GM12878 (cell line): ENCODE results near the gene IL3. TPM values are rescaled to one million over a fixed set of nuclear protein-coding genes. Genes with fewer than 3 reads are reported as not detected.

Experiments
- ATAC-seq: fragments of 200-7000 bp; cut with Tn5 transposase; 3 replicates; pipeline ENCODE4 v1.9.1; 2020; ENCODE audit warnings: mild to moderate bottlenecking, moderate library complexity
- BruUV-seq: library from RNA; stranded (reverse); fragments of 400-500 nt; replicated peaks from 2 replicates; lab custom pipeline; 2021; lab: Mats Ljungman, UMichigan
- CTCF ChIA-PET: fragments of 300-600 bp; sonication (Branson Sonifier 250); formaldehyde crosslinking; extraction: SDS; loops from one replicate; lab custom pipeline; 2021; ENCODE audit warnings: inconsistent platforms; lab: Yijun Ruan, JAX
- POLR2A ChIA-PET: fragments of 350-600 bp; formaldehyde crosslinking; extraction: SDS; loops from one replicate; lab custom pipeline; 2021; ENCODE audit warnings: inconsistent platforms; lab: Charles Lee
- RAD21 ChIA-PET: fragments of 300-600 bp; sonication (Branson Sonifier 250); formaldehyde crosslinking; loops from one replicate; lab custom pipeline; 2023; ENCODE audit warnings: antibody characterized with exemption; ENCODE audit not compliant: unreplicated experiment; lab: Charles Lee
- SMC1A ChIA-PET: fragments of 300-600 bp; sonication (Branson Sonifier 250); formaldehyde crosslinking; loops from one replicate; lab custom pipeline; 2023; ENCODE audit not compliant: unreplicated experiment, uncharacterized antibody; lab: Charles Lee
- DNase-seq: peaks from one replicate; pipeline ENCODE4 v3.0.0-alpha.2; 2011; ENCODE audit warnings: low read depth, low spot score
- FAIRE-seq: peaks from 3 replicates; lab custom pipeline; 2011; peaks lifted over from hg19 to GRCh38; lab: Jason Lieb, UNC
- H2AFZ ChIP-seq: 2 replicates; pipeline ENCODE4 v1.6.0; 2011; ENCODE audit warnings: low read depth, low read length, control low read depth; ENCODE audit not compliant: control insufficient read depth
- H3K27ac ChIP-seq: 2 replicates; pipeline ENCODE4 v1.5.1; 2011; ENCODE audit warnings: control low read depth; ENCODE audit not compliant: control insufficient read depth, insufficient read depth
- H3K27me3 ChIP-seq, 2 experiments: replicated peaks in 1 of 2; 2 replicates each; pipeline versions ENCODE4 v1.6.0 to v1.6.1; 2011; ENCODE audit warnings: low read length in 1 of 2; ENCODE audit not compliant: control insufficient read depth in 2 of 2, insufficient read depth in 2 of 2
- H3K36me3 ChIP-seq, 2 experiments: 2 replicates each; pipeline ENCODE4 v1.5.1; 2011; ENCODE audit warnings: low read length in 1 of 2; ENCODE audit not compliant: control insufficient read depth in 2 of 2, insufficient read depth in 2 of 2
- H3K4me1 ChIP-seq: 2 replicates; pipeline ENCODE4 v1.6.1; 2011; ENCODE audit warnings: mild to moderate bottlenecking, low read length, moderate library complexity, mixed read lengths; ENCODE audit not compliant: control insufficient read depth, insufficient read depth
- H3K4me2 ChIP-seq: 2 replicates; pipeline ENCODE4 v1.6.0; 2011; ENCODE audit warnings: control low read depth; ENCODE audit not compliant: control insufficient read depth, insufficient read depth
- H3K4me3 ChIP-seq: fragments of 200-600 bp; sonication (generic); 2 replicates; pipeline ENCODE4 v1.5.1; 2016
- H3K79me2 ChIP-seq: 2 replicates; pipeline ENCODE4 v1.6.0; 2011; ENCODE audit warnings: low read length; ENCODE audit not compliant: control insufficient read depth, insufficient read depth
- H3K9ac ChIP-seq: 2 replicates; pipeline ENCODE4 v1.8.0; 2011; ENCODE audit warnings: low read length, control low read depth, mixed read lengths; ENCODE audit not compliant: control insufficient read depth, insufficient read depth
- H3K9me3 ChIP-seq: replicated peaks from 3 replicates; pipeline ENCODE4 v1.5.1; 2011; ENCODE audit warnings: mild to moderate bottlenecking, low read length; ENCODE audit not compliant: control insufficient read depth, insufficient read depth
- H4K20me1 ChIP-seq: 2 replicates; pipeline ENCODE4 v1.6.0; 2011; ENCODE audit not compliant: control insufficient read depth, insufficient read depth
- NFXL1 ChIP-seq: fragments of 450-650 bp; IDR thresholded peaks from 2 replicates; pipeline ENCODE4 v1.6.1; 2017; ENCODE audit warnings: antibody characterized with exemption, mild to moderate bottlenecking, borderline replicate concordance
- NR2F1 ChIP-seq: fragments of 450-650 bp; conservative IDR thresholded peaks from 2 replicates; pipeline ENCODE4 v1.6.1; 2017; ENCODE audit warnings: mild to moderate bottlenecking
- SIX5 ChIP-seq: IDR thresholded peaks from 2 replicates; pipeline ENCODE4 v1.6.1; 2011; ENCODE audit warnings: mild to moderate bottlenecking, low read depth, low read length, moderate library complexity; ENCODE audit not compliant: severe bottlenecking
- USF2 ChIP-seq: IDR thresholded peaks from 2 replicates; pipeline ENCODE4 v1.6.1; 2011; ENCODE audit warnings: low read depth, low read length, improper control_type of control experiment, borderline replicate concordance
- ZNF217 ChIP-seq: fragments of 450-650 bp; IDR thresholded peaks from 2 replicates; pipeline ENCODE4 v1.6.1; 2017; ENCODE audit warnings: antibody characterized with exemption, mild to moderate bottlenecking
- WGBS: methylation state at CpG from one replicate; pipeline ENCODE4 v1.1.6; 2016; ENCODE audit warnings: low lambda C conversion rate; ENCODE audit not compliant: insufficient replicate concordance, insufficient coverage; ENCODE audit errors: missing lambda C conversion rate; 5-methylcytosine and 5-hydroxymethylcytosine counted together
- in situ Hi-C: fragments of 300-500 bp; cut with MboI; formaldehyde crosslinking; loops from 9 replicates; pipeline ENCODE4 v1.14.3; 2018; ENCODE audit warnings: mixed read lengths
- intact Hi-C: fragments of 100-400 bp; cut with micrococcal nuclease; formaldehyde crosslinking; loops from one replicate; pipeline ENCODE4 v1.14.2; 2022; ENCODE audit not compliant: unreplicated experiment
- polyA plus RNA-seq, 11 experiments: library from polyadenylated mRNA; depleted of rRNA in 4 of 11; unstranded in 6 of 11; stranded (reverse) in 5 of 11; fragments of >200 nt; fragmentation: Nextera tagmentation in 4 of 11; fragmentation: Illumina TruSeq in 1 of 11; extraction: Ambion mirVana in 4 of 11; extraction: Trizol in 1 of 11; gene quantifications; 1 replicate in 1 of 11; 2 replicates in 10 of 11; pipeline versions ENCODE4 v1.2.1 to v1.2.3, GENCODE V29; 2011 to 2016; ENCODE audit warnings: inconsistent platforms in 2 of 11, missing spikeins in 2 of 11, low read depth in 1 of 11
- total RNA-seq, 4 experiments: library from RNA; depleted of rRNA in 3 of 4; stranded (reverse); fragments of >200 nt in 3 of 4; fragmentation: Illumina TruSeq in 1 of 4; extraction: Trizol in 1 of 4; gene quantifications; 2 replicates each; pipeline versions ENCODE4 v1.2.1 to v1.2.3, GENCODE V29; 2013 to 2021
- TF ChIP-seq, protein P1 (sequence below): IDR thresholded peaks from 2 replicates; pipeline ENCODE4 v1.6.1; 2012; ENCODE audit warnings: improper control_type of control experiment, low read depth, low read length; ENCODE audit not compliant: insufficient replicate concordance

The IL3 gene
- total and polyA plus RNA-seq, 10 of the 15 experiments (the other 5 are each of a cell fraction or from before 2014, with no cell fraction given): not detected

- CTCF ChIA-PET: interaction anchor here (1.3 to 2.7 kb wide), 2 partner anchors 9 to 30 kb away, joined by 3 to 14 read pairs; no protein-coding TSS in a partner anchor
- in situ Hi-C loops (no loop called here), intact Hi-C loops (no loop called here)
- Histone ChIP-seq H3K79me2 (no peaks in the 10 kb centered on the region), H3K27me3 (no peaks in the 10 kb centered on the region), H3K27ac (no peak overlapping the region), H4K20me1 (no peaks in the 10 kb centered on the region), H3K9me3 (no peaks in the 10 kb centered on the region; the same call in 2 of the 3 replicates), H2AFZ (no peak overlapping the region)
- 3% methylated on average over 3 of the region's 3 CpGs for WGBS
- TF ChIP-seq ZNF217 (no peak), NFXL1 (no peak), SIX5 (no peak), NR2F1 (no peak), USF2 (no peak)
- TF ChIP-seq, protein P1, sequence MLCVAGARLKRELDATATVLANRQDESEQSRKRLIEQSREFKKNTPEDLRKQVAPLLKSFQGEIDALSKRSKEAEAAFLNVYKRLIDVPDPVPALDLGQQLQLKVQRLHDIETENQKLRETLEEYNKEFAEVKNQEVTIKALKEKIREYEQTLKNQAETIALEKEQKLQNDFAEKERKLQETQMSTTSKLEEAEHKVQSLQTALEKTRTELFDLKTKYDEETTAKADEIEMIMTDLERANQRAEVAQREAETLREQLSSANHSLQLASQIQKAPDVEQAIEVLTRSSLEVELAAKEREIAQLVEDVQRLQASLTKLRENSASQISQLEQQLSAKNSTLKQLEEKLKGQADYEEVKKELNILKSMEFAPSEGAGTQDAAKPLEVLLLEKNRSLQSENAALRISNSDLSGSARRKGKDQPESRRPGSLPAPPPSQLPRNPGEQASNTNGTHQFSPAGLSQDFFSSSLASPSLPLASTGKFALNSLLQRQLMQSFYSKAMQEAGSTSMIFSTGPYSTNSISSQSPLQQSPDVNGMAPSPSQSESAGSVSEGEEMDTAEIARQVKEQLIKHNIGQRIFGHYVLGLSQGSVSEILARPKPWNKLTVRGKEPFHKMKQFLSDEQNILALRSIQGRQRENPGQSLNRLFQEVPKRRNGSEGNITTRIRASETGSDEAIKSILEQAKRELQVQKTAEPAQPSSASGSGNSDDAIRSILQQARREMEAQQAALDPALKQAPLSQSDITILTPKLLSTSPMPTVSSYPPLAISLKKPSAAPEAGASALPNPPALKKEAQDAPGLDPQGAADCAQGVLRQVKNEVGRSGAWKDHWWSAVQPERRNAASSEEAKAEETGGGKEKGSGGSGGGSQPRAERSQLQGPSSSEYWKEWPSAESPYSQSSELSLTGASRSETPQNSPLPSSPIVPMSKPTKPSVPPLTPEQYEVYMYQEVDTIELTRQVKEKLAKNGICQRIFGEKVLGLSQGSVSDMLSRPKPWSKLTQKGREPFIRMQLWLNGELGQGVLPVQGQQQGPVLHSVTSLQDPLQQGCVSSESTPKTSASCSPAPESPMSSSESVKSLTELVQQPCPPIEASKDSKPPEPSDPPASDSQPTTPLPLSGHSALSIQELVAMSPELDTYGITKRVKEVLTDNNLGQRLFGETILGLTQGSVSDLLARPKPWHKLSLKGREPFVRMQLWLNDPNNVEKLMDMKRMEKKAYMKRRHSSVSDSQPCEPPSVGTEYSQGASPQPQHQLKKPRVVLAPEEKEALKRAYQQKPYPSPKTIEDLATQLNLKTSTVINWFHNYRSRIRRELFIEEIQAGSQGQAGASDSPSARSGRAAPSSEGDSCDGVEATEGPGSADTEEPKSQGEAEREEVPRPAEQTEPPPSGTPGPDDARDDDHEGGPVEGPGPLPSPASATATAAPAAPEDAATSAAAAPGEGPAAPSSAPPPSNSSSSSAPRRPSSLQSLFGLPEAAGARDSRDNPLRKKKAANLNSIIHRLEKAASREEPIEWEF: no peak
- TF ChIP-seq, all 136 proteins: peak for 0
- DNase-seq (no peak), ATAC-seq (no peak), FAIRE-seq (no peak)
- H3K4me2 ChIP-seq: no peak overlapping the region
- SMC1A ChIA-PET: interaction anchor here (0.7 to 2.0 kb wide), 4 partner anchors 9 to 30 kb away, joined by 3 to 7 read pairs (median 3); no protein-coding TSS in a partner anchor
- H3K36me3 ChIP-seq: no peaks in the 10 kb centered on the region
- RAD21 ChIA-PET: no interaction called here
- POLR2A ChIA-PET: no interaction called here
- H3K9ac ChIP-seq: no peak overlapping the region; the same call in 1 of the 2 replicates
- H3K4me1 ChIP-seq: peaks cover 20% of the 10 kb centered on the region
- H3K4me3 ChIP-seq: no peak overlapping the region
- no TSS peak for BruUV-seq
Measured at GRCh38 chr5:132093271-132093670, 32.8 kb downstream of the IL3 start.
